Spleen (tissue), 11 donors: Measurements from ENCODE around the gene AMMECR1L. TPM values are rescaled to one million over a fixed set of nuclear protein-coding genes. Genes with fewer than 3 reads are reported as not detected.

Source experiments
- DNase-seq: peaks from one replicate; pipeline ENCODE4 v3.0.0-alpha.2; 2020
- H3K27ac ChIP-seq, 8 donors: fragments of 200-600 bp; sonication (generic) in 7 of 8; 1 replicate in 4 of 8; 2 replicates in 4 of 8; pipeline versions ENCODE4 v1.5.0 to v1.8.0; 2016 to 2021; ENCODE audit warnings: inconsistent platforms in 4 of 8, mild to moderate bottlenecking in 4 of 8, moderate library complexity in 1 of 8
- H3K27me3 ChIP-seq, 7 donors: fragments of 200-600 bp; sonication (generic) in 6 of 7; replicated peaks in 1 of 7; 1 replicate in 4 of 7; 2 replicates in 3 of 7; pipeline versions ENCODE4 v1.5.0 to v1.8.0; 2016 to 2021; ENCODE audit warnings: inconsistent platforms in 3 of 7, mild to moderate bottlenecking in 1 of 7
- H3K36me3 ChIP-seq, 6 donors: fragments of 200-600 bp; sonication (generic) in 5 of 6; 1 replicate in 4 of 6; 2 replicates in 2 of 6; pipeline versions ENCODE4 v1.5.0 to v1.8.0; 2016 to 2021; ENCODE audit warnings: inconsistent platforms in 2 of 6
- H3K4me1 ChIP-seq, 6 donors: fragments of 200-600 bp; sonication (generic) in 5 of 6; 1 replicate in 3 of 6; 2 replicates in 3 of 6; pipeline versions ENCODE4 v1.5.0 to v1.8.0; 2016 to 2021; ENCODE audit warnings: inconsistent platforms in 3 of 6
- H3K4me3 ChIP-seq, 8 donors: fragments of 200-600 bp; sonication (generic) in 7 of 8; 1 replicate in 4 of 8; 2 replicates in 4 of 8; pipeline versions ENCODE4 v1.5.0 to v1.8.0; 2016 to 2021; ENCODE audit warnings: inconsistent platforms in 4 of 8, mild to moderate bottlenecking in 4 of 8, moderate library complexity in 2 of 8
- H3K9me3 ChIP-seq, 8 donors: fragments of 200-600 bp; sonication (generic) in 7 of 8; 1 replicate in 4 of 8; 2 replicates in 4 of 8; pipeline versions ENCODE4 v1.5.0 to v1.8.0; 2016 to 2021; ENCODE audit warnings: inconsistent platforms in 4 of 8
- POLR2A ChIP-seq, 3 donors: fragments of 450-650 bp; IDR thresholded peaks; one replicate each; pipeline ENCODE4 v1.5.1; 2017; ENCODE audit warnings: antibody characterized with exemption in 3 of 3, mild to moderate bottlenecking in 1 of 3
- POLR2AphosphoS5 ChIP-seq, 3 donors: sonication (generic); formaldehyde crosslinking; IDR thresholded peaks; one replicate each; pipeline ENCODE4 v1.5.1; 2017; ENCODE audit warnings: antibody characterized with exemption in 3 of 3
- WGBS, 5 donors: extraction: QIAGEN DNeasy Blood & Tissue Kit in 3 of 5; methylation state at CpG; one replicate each; pipeline versions ENCODE4 v1.1.5 to v1.1.7; 2013 to 2018; 5-methylcytosine and 5-hydroxymethylcytosine counted together
- intact Hi-C: fragments of 100-400 bp; cut with DNase I; formaldehyde crosslinking; loops from one replicate; pipeline ENCODE4 v1.15.0; 2023; ENCODE audit warnings: low total_unique reads
- polyA plus RNA-seq, 3 donors: library from polyadenylated mRNA; stranded (reverse); fragments of 200-250 nt; gene quantifications; one replicate each; pipeline ENCODE4 v1.2.1, GENCODE V29; 2013
- total RNA-seq, 7 donors: library from RNA; depleted of rRNA in 3 of 7; stranded (reverse); fragments of >200 nt in 3 of 7; fragmentation: NEBNext Ultra II Directional in 4 of 7; extraction: Animal tissue kit (Norgen Biotek cat#: 25700) in 4 of 7; gene quantifications; one replicate each; pipeline versions ENCODE4 v1.1.0 to v1.2.1, GENCODE V29; 2016 to 2021
- TF ChIP-seq, protein P1 (sequence below), 11 experiments: fragments of 200-600 bp in 7 of 11; fragments of 450-650 bp in 4 of 11; sonication (generic) in 4 of 11; IDR thresholded peaks in 8 of 11; conservative IDR thresholded peaks in 3 of 11; 1 replicate in 7 of 11; 2 replicates in 4 of 11; pipeline versions ENCODE4 v1.4.0 to v1.8.0; 2016 to 2021; ENCODE audit warnings: antibody characterized with exemption in 11 of 11, inconsistent platforms in 4 of 11, mild to moderate bottlenecking in 1 of 11
- donor health status: healthy with polysubstance abuse.
- donor health status: DM: no; HTN: no; CAD: no; lungs with moderate emphysema.
- donor health status: DM: no; HTN: no; CAD: no.
- donor health status: Bipolar disorder and iron deficiency.
- donor health status: healthy.
- donor health status: DM: no; HTN: no; CAD: no.
- donor health status: DM: yes; HTN: yes; CAD: no.

AMMECR1L gene
- total and polyA plus RNA-seq, 10 donors, result 4.8 to 17.2 (median 13.9) TPM

DNA sequence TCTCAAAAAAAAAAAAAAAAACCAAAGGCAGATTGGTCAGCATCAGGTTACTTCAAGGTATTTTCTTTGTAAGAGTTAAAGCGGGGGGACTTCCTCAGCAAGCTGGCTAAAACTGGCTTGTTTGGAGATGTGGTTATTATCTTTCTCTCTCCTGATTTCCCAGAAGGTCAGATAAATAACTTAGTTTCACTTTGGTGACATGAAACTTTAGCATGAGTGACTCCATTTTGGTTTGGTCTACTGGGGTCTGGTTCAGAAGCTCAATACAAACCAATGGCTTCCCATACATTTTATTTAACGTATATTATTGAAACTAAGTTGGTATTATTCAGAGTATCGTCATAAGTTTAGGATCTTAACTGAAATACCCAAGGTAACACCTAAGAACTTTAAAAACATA is 41.6 kb upstream of the AMMECR1L start:
- no peak for DNase-seq
- WGBS, 5 donors, result 91 to 97% (median 96%) methylated on average over 3 of the region's 3 CpGs
- TF ChIP-seq POLR2AphosphoS5 (IDR thresholded peaks at IDR 0.05) (no peak), POLR2A (IDR thresholded peaks at IDR 0.05) (no peak)
- TF ChIP-seq, protein P1, sequence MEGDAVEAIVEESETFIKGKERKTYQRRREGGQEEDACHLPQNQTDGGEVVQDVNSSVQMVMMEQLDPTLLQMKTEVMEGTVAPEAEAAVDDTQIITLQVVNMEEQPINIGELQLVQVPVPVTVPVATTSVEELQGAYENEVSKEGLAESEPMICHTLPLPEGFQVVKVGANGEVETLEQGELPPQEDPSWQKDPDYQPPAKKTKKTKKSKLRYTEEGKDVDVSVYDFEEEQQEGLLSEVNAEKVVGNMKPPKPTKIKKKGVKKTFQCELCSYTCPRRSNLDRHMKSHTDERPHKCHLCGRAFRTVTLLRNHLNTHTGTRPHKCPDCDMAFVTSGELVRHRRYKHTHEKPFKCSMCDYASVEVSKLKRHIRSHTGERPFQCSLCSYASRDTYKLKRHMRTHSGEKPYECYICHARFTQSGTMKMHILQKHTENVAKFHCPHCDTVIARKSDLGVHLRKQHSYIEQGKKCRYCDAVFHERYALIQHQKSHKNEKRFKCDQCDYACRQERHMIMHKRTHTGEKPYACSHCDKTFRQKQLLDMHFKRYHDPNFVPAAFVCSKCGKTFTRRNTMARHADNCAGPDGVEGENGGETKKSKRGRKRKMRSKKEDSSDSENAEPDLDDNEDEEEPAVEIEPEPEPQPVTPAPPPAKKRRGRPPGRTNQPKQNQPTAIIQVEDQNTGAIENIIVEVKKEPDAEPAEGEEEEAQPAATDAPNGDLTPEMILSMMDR (IDR thresholded peaks at IDR 0.05 in 8 of 11, conservative IDR thresholded peaks at IDR 0.05 in 3 of 11), result no peak

DNA sequence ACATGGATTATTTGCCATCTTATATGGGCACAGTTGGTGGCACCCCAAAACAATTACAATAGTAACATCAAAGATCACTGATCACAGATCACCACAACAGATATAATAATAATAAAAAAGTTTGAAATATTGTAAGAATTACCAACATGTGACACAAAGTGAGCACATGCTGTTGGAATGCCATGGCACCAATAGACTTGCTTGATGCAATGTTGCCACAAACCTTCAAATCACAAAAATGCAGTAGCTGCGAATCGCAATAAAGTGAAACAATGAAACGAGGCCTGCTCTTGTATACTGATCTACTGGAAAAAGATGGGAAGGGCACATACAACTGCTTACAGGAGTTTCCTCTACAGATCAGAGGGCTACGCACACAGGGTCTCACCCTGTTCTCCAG is 32.2 kb upstream of the AMMECR1L start:
- Histone ChIP-seq H3K27ac (no peak overlapping the region), H3K4me1 (no peaks in the 10 kb centered on the region), H3K36me3 (no peaks in the 10 kb centered on the region), H3K27me3 (no peaks in the 10 kb centered on the region), H3K9me3 (no peaks in the 10 kb centered on the region), H3K4me3 (no peak overlapping the region)
- intact Hi-C loops, result no loop called here
- no peak for DNase-seq
- 93 to 100% (median 96%) methylated on average over 4 of the region's 4 CpGs for WGBS, 5 donors
- TF ChIP-seq, protein P1 (IDR thresholded peaks at IDR 0.05 in 8 of 11, conservative IDR thresholded peaks at IDR 0.05 in 3 of 11), result no peak
- TF ChIP-seq POLR2A (IDR thresholded peaks at IDR 0.05), result no peak
- no peak for TF ChIP-seq POLR2AphosphoS5 (IDR thresholded peaks at IDR 0.05)

More for the DNA sequence above, 41.6 kb upstream of the AMMECR1L start:
- Histone ChIP-seq H3K9me3 (no peaks in the 10 kb centered on the region), H3K4me1 (no peaks in the 10 kb centered on the region), H3K27me3 (peaks cover 0 to 11% (median 0%) of the 10 kb centered on the region in 7 donors), H3K36me3 (no peaks in the 10 kb centered on the region), H3K27ac (no peak overlapping the region), H3K4me3 (no peak overlapping the region)
- intact Hi-C loops, result no loop called here

DNA sequence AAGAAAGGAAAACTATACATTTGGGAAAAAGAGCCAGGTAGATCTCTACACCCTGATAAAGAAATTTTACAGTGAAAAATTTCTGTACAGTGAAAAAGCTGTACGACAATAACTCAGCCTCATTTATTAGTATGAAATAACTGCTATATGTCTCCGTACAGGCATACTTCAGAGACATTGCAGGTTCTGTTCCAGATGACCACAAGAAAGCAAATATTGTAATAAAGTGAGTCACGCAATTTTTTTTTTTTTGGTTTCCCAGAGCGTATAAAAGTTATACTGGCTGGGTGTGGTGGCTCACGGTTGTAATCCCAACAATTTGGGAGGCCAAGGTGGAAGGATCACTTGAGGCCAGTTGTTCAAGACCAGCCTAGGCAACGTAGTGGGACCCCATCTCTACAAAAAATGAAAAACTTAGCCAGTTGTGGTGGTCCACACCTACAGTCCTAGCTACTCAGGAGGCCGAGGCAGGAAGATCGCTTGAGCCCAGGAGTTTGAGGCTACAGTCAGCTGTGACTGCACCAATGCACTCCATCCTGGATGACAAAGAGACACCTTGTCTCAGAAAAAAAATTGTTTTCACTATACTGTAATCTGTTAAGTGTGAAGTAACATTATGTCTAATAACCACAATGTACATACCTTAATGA is 28.2 kb upstream of the AMMECR1L start:
- H3K27me3 ChIP-seq, result no peaks in the 10 kb centered on the region
- no peaks in the 10 kb centered on the region for H3K4me1 ChIP-seq
- peak; percentile 8 for DNase-seq
- H3K36me3 ChIP-seq, result no peaks in the 10 kb centered on the region
- no peak overlapping the region for H3K27ac ChIP-seq
- H3K9me3 ChIP-seq, result no peaks in the 10 kb centered on the region
- no peak overlapping the region for H3K4me3 ChIP-seq
- no peak for TF ChIP-seq POLR2AphosphoS5 (IDR thresholded peaks at IDR 0.05)
- no peak for TF ChIP-seq POLR2A (IDR thresholded peaks at IDR 0.05)
- TF ChIP-seq, protein P1 (IDR thresholded peaks at IDR 0.05 in 8 of 11, conservative IDR thresholded peaks at IDR 0.05 in 3 of 11), result no peak
- intact Hi-C loops, result no loop called here
- 86 to 94% (median 91%) methylated on average over 8 of the region's 8 CpGs for WGBS, 5 donors

DNA sequence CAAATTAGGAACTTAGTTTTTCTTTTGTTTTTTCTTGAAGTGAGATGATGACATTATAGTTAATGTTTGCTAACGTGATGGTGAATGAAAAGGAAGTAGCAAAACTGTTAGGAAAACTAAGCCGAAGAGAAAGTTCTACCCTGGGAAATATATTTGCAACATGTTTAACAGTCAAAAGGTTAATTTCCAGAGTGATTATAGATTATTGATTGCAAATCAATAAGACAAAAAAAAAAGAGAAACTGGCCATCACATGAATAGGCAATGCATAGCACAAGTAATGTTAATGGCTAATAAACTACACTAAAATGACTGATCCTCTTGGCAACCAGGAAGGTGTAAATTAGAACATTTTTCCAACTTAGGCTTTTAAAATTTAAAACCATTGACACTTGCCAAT is 26.0 kb upstream of the AMMECR1L start:
- 33 to 53% (median 42%) methylated on average over 2 of the region's 2 CpGs for WGBS, 5 donors
- no peaks in the 10 kb centered on the region for H3K36me3 ChIP-seq
- H3K4me3 ChIP-seq, result no peak overlapping the region
- no peaks in the 10 kb centered on the region for H3K9me3 ChIP-seq
- TF ChIP-seq POLR2AphosphoS5 (IDR thresholded peaks at IDR 0.05) (no peak), POLR2A (IDR thresholded peaks at IDR 0.05) (no peak)
- TF ChIP-seq, protein P1 (IDR thresholded peaks at IDR 0.05 in 8 of 11, conservative IDR thresholded peaks at IDR 0.05 in 3 of 11), result no peak
- H3K27ac ChIP-seq, result no peak overlapping the region
- no peaks in the 10 kb centered on the region for H3K27me3 ChIP-seq
- no peak for DNase-seq
- no peaks in the 10 kb centered on the region for H3K4me1 ChIP-seq
- intact Hi-C loops, result no loop called here
